Adrenal gland (tissue), 12 donors: ENCODE results near the gene C19orf73. TPM values are rescaled to one million over a fixed set of nuclear protein-coding genes. Genes with fewer than 3 reads are reported as not detected.
A peak's percentile ranks its signal among the peaks of the same experiment; 100 is the strongest.

Source experiments
- DNase-seq, 7 donors: peaks; one replicate each; pipeline ENCODE4 v3.0.0-alpha.2; 2019 to 2020
- H3K27ac ChIP-seq, 5 donors: fragments of 200-600 bp; sonication (generic) in 4 of 5; 1 replicate in 3 of 5; 2 replicates in 2 of 5; pipeline versions ENCODE4 v1.5.1 to v1.8.0; 2016 to 2020; ENCODE audit warnings: mild to moderate bottlenecking in 1 of 5
- H3K27me3 ChIP-seq: fragments of 200-600 bp; 2 replicates; pipeline ENCODE4 v1.8.0; 2021
- H3K36me3 ChIP-seq, 2 donors: fragments of 200-600 bp; replicated peaks in 1 of 2; 1 replicate in 1 of 2; 2 replicates in 1 of 2; pipeline versions ENCODE4 v1.5.1 to v1.8.0; 2018 to 2022
- H3K4me1 ChIP-seq, 2 donors: fragments of 200-600 bp; replicated peaks in 1 of 2; 1 replicate in 1 of 2; 2 replicates in 1 of 2; pipeline versions ENCODE4 v1.5.1 to v1.8.0; 2018 to 2021
- H3K4me3 ChIP-seq, 4 donors: fragments of 200-600 bp; sonication (generic) in 3 of 4; one replicate each; pipeline ENCODE4 v1.5.1; 2016 to 2018
- H3K9me3 ChIP-seq, 3 donors: fragments of 200-600 bp; sonication (generic) in 1 of 3; replicated peaks in 1 of 3; 1 replicate in 2 of 3; 2 replicates in 1 of 3; pipeline versions ENCODE4 v1.5.1 to v1.8.0; 2016 to 2021
- POLR2A ChIP-seq, 2 donors: fragments of 450-650 bp; IDR thresholded peaks; one replicate each; pipeline ENCODE4 v1.6.1; 2017; ENCODE audit warnings: antibody characterized with exemption in 2 of 2, mild to moderate bottlenecking in 2 of 2, moderate library complexity in 1 of 2
- WGBS, 4 donors: extraction: QIAGEN DNeasy Blood & Tissue Kit in 2 of 4; methylation state at CpG; one replicate each; pipeline versions ENCODE4 v1.1.5 to v1.1.7; 2013 to 2017; 5-methylcytosine and 5-hydroxymethylcytosine counted together
- intact Hi-C, 2 donors: fragments of 100-400 bp; cut with DNase I; formaldehyde crosslinking; loops; one replicate each; pipeline versions ENCODE4 v1.14.1 to v1.15.0; 2022 to 2023
- polyA plus RNA-seq, 3 donors: library from polyadenylated mRNA; stranded (reverse); fragments of 200-250 nt in 2 of 3; fragments of 350-450 nt in 1 of 3; fragmentation: Illumina TruSeq in 1 of 3; extraction: RNeasy Lipid Tissue Mini Kit (QIAGEN cat#74804) in 1 of 3; gene quantifications; one replicate each; pipeline ENCODE4 v1.2.3, GENCODE V29; 2013 to 2014
- total RNA-seq, 9 donors: library from RNA; depleted of rRNA in 4 of 9; stranded (reverse); fragments of >200 nt in 4 of 9; fragments of 120-200 nt in 1 of 9; fragmentation: NEBNext Ultra II Directional in 1 of 9; extraction: Animal tissue kit (Norgen Biotek cat#: 25700) in 1 of 9; gene quantifications; one replicate each; pipeline versions ENCODE4 v1.1.0 to v1.2.4, GENCODE V29; 2013 to 2023
- TF ChIP-seq, protein P1 (sequence below), 6 experiments: fragments of 450-650 bp in 4 of 6; fragments of 200-600 bp in 2 of 6; sonication (generic) in 1 of 6; IDR thresholded peaks; 1 replicate in 5 of 6; 2 replicates in 1 of 6; pipeline versions ENCODE4 v1.5.1 to v1.8.0; 2016 to 2021; ENCODE audit warnings: antibody characterized with exemption in 6 of 6, mild to moderate bottlenecking in 2 of 6, moderate library complexity in 1 of 6
- donor health status: healthy with polysubstance abuse.
- donor health status: Bipolar disorder and iron deficiency.
- donor health status: DM: yes; HTN: yes; CAD: no.
- donor health status: DM: no; HTN: no; CAD: no.
- donor health status: DM: no; HTN: no; CAD: no.
- donor health status: DM: yes; HTN: yes; CAD: no.

The C19orf73 gene
- total and polyA plus RNA-seq, 12 donors = 0.94 to 8.2 (median 1.8) TPM

DNA sequence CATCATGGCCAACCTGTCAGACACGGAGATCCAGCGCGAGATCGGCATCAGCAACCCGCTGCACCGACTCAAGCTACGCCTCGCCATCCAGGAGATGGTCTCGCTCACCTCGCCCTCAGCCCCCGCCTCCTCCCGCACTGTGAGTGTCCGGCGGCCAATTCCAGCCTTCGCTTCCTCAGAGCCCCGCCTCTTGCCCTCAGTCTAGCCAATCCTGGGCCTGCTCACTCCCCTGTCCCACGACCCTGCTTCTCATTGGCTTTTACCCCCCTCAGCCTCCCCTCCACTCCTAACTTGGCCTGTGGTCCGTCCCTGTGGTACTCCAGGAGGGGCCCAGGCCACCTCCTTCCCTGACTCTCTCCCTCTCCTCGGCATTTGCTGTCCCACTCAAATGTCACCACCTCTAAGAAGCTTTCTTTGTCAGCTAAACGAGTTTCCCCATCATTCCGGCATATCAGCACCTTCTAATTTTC is 24.0 kb upstream of the C19orf73 start:
- TF ChIP-seq POLR2A (IDR thresholded peaks at IDR 0.05) = peak in 1 of 2 donors; percentile 8
- TF ChIP-seq, protein P1, sequence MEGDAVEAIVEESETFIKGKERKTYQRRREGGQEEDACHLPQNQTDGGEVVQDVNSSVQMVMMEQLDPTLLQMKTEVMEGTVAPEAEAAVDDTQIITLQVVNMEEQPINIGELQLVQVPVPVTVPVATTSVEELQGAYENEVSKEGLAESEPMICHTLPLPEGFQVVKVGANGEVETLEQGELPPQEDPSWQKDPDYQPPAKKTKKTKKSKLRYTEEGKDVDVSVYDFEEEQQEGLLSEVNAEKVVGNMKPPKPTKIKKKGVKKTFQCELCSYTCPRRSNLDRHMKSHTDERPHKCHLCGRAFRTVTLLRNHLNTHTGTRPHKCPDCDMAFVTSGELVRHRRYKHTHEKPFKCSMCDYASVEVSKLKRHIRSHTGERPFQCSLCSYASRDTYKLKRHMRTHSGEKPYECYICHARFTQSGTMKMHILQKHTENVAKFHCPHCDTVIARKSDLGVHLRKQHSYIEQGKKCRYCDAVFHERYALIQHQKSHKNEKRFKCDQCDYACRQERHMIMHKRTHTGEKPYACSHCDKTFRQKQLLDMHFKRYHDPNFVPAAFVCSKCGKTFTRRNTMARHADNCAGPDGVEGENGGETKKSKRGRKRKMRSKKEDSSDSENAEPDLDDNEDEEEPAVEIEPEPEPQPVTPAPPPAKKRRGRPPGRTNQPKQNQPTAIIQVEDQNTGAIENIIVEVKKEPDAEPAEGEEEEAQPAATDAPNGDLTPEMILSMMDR (IDR thresholded peaks at IDR 0.05) = no peak
- Histone ChIP-seq H3K9me3 (no peaks in the 10 kb centered on the region), H3K4me1 (peaks cover 0 to 17% of the 10 kb centered on the region in 2 donors), H3K27ac (no peak overlapping the region), H3K4me3 (peak overlapping the region in 1 of 4 donors; percentile 52), H3K27me3 (no peaks in the 10 kb centered on the region), H3K36me3 (no peaks in the 10 kb centered on the region)
- 3 to 6% (median 4%) methylated on average over 12 to 21 of the region's 21 CpGs for WGBS, 4 donors
- DNase-seq = peak; percentile 88 to 96 (median 92)
- intact Hi-C loops = no loop called here

DNA sequence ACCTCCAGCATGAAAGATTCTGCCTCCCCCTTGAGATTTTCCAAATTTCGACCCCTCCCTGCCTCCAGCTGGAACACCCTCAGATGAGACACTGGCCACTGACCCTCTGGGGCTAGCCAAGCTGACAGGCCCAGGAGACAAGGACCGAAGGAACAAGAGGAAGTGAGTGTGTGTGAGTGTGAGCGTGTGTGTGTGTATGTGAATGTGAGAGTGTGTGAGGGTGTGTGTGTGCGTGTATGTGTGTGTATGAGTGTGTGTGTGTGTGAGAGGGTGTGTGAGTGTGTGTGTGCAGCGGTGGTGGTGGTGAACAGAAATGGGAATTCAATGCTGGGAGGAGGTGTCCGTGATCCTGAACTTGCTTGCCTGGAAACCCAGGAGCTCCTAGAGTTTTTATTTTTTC is 22.4 kb upstream of the C19orf73 start:
- intact Hi-C loops = no loop called here
- H3K27ac ChIP-seq = no peak overlapping the region
- no peaks in the 10 kb centered on the region for H3K9me3 ChIP-seq
- WGBS, 4 donors = 77 to 87% (median 86%) methylated on average over 6 of the region's 6 CpGs
- H3K36me3 ChIP-seq = no peaks in the 10 kb centered on the region
- no peak overlapping the region for H3K4me3 ChIP-seq
- no peak for TF ChIP-seq POLR2A (IDR thresholded peaks at IDR 0.05)
- TF ChIP-seq, protein P1 (IDR thresholded peaks at IDR 0.05) = no peak
- peaks cover 0 to 17% of the 10 kb centered on the region in 2 donors for H3K4me1 ChIP-seq
- DNase-seq = no peak
- H3K27me3 ChIP-seq = no peaks in the 10 kb centered on the region

DNA sequence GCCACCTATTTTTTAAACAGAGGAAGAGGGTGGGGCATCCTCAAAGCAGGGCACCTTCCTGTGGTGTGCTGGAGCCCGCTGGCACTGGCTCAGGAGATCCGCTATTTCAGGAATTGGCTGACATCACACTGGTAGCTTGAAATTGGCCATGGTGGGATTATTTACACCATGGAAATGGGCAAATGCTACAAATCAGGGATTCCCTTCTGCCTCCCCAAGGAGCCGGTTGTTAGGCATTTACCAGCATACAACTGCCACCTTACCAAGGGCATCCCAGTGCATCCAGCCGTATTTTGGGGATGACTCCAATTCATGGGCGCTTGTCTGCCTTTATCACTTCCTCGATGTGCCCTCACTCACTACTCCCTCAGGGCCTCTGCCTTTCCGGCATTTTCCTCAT is 22.0 kb upstream of the C19orf73 start:
- no peaks in the 10 kb centered on the region for H3K27me3 ChIP-seq
- 75 to 95% (median 88%) methylated on average over 7 of the region's 7 CpGs for WGBS, 4 donors
- no peak overlapping the region for H3K27ac ChIP-seq
- no peaks in the 10 kb centered on the region for H3K36me3 ChIP-seq
- intact Hi-C loops = no loop called here
- H3K4me3 ChIP-seq = no peak overlapping the region
- H3K4me1 ChIP-seq = peaks cover 0 to 13% of the 10 kb centered on the region in 2 donors
- H3K9me3 ChIP-seq = no peaks in the 10 kb centered on the region
- no peak for DNase-seq
- TF ChIP-seq POLR2A (IDR thresholded peaks at IDR 0.05) = no peak
- TF ChIP-seq, protein P1 (IDR thresholded peaks at IDR 0.05) = no peak

DNA sequence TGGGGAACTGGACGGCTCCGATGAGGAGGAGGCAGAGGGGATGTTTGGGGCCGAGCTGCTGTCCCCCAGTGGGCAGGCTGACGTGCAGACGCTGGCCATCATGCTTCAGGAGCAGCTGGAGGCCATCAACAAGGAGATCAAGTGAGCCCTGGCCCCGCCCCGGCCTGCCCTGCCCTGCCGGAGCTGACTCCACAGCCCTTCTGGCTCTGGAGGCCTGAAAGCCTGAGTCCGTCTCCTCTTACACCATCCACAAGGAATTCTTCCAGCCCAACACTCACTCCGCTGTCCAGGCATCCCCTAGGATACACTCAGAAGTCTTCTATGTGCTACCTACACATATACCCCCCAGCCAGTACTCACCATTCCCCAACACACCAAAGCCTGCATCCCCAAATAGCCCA is 17.8 kb upstream of the C19orf73 start:
- H3K4me3 ChIP-seq = no peak overlapping the region
- TF ChIP-seq POLR2A (IDR thresholded peaks at IDR 0.05) = no peak
- TF ChIP-seq, protein P1 (IDR thresholded peaks at IDR 0.05) = no peak
- no peak overlapping the region for H3K27ac ChIP-seq
- intact Hi-C loops = no loop called here
- peaks cover 0 to 10% of the 10 kb centered on the region in 2 donors for H3K4me1 ChIP-seq
- no peaks in the 10 kb centered on the region for H3K9me3 ChIP-seq
- no peaks in the 10 kb centered on the region for H3K27me3 ChIP-seq
- H3K36me3 ChIP-seq = no peaks in the 10 kb centered on the region
- DNase-seq = no peak
- 76 to 89% (median 82%) methylated on average over 7 to 10 of the region's 10 CpGs for WGBS, 4 donors
